ENCODE results near the gene SMIM10L2A.

Gene SMIM10L2A

DNA sequence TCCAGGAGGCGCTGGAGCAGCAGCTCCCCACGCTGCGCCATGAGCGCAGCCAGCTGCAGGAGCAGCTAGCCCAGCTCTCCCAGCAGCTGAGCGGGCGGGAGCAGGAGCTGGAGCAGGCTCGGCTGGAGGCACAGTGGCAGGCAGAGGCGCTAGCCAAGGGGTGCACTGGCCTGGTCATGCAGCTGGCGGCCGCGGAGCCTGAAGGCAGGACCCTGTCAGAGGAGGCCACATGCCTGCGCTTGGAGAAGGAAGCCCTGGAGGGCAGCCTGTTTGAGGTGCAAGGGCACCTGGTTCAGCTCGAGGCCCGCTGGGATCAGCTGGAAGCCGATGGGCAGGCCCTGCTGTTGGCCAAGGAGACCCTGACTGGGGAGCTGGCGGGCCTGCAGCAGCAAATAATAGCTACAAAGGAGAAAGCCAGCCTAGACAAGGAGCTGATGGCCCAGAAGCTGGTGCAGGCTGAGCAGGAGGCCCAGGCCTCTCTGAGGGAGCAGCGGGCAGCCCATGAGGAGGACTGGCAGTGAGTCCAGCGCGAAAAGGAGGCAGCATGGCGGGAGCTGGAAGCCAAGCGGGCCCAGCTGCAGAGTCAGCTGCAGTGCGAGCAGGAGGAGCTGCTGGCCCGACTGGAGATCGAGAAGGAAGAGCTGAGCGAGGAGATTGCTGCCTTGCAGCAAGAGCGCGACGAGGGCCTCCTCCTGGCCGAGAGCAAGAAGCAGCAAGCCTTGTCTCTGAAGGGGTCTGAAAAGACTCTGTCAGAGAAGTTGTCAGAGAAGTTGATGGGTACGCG, 13.6 kb downstream of the SMIM10L2A start:
- TF ChIP-seq, protein P1, sequence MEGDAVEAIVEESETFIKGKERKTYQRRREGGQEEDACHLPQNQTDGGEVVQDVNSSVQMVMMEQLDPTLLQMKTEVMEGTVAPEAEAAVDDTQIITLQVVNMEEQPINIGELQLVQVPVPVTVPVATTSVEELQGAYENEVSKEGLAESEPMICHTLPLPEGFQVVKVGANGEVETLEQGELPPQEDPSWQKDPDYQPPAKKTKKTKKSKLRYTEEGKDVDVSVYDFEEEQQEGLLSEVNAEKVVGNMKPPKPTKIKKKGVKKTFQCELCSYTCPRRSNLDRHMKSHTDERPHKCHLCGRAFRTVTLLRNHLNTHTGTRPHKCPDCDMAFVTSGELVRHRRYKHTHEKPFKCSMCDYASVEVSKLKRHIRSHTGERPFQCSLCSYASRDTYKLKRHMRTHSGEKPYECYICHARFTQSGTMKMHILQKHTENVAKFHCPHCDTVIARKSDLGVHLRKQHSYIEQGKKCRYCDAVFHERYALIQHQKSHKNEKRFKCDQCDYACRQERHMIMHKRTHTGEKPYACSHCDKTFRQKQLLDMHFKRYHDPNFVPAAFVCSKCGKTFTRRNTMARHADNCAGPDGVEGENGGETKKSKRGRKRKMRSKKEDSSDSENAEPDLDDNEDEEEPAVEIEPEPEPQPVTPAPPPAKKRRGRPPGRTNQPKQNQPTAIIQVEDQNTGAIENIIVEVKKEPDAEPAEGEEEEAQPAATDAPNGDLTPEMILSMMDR (IDR thresholded peaks at IDR 0.05), result no peak
- H3K36me3 ChIP-seq, result no peaks in the 10 kb centered on the region
- no peaks in the 10 kb centered on the region for H3K4me1 ChIP-seq (ENCODE audit: control insufficient read depth in 1 of 2, insufficient read depth in 1 of 2, low read depth in 1 of 2, low read length in 1 of 2)
- no peaks in the 10 kb centered on the region for H3K9me3 ChIP-seq
- H3K27me3 ChIP-seq, result no peaks in the 10 kb centered on the region
- H3K27ac ChIP-seq, result no peak overlapping the region
- H3K4me3 ChIP-seq (ENCODE audit: low read depth in 1 of 2, low read length in 1 of 2), result no peak overlapping the region

DNA sequence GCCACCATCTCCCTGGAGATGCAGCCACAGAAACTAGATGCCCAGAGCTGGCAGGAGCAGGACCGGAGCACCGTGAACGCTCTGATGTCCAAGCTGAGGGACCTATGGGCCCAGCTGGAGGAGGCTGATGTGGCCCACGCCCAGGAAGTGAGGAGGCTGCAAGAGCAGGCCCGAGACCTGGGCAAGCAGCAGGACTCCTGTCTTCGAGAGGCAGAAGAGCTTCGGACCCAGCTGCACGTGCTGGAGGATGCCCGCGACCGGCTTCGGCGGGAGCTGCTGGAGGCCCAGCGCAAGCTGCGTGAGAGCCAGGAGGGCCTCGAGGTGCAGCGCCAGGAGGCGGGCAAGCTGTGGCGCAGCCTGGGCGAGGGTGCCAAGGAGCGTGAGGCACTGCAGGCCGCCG, 14.2 kb downstream of the SMIM10L2A start:
- no peaks in the 10 kb centered on the region for H3K36me3 ChIP-seq
- H3K27me3 ChIP-seq, result no peaks in the 10 kb centered on the region
- H3K4me1 ChIP-seq (ENCODE audit: control insufficient read depth in 1 of 2, insufficient read depth in 1 of 2, low read depth in 1 of 2, low read length in 1 of 2), result no peaks in the 10 kb centered on the region
- no peak overlapping the region for H3K27ac ChIP-seq
- TF ChIP-seq, protein P1 (IDR thresholded peaks at IDR 0.05), result no peak
- H3K9me3 ChIP-seq, result no peaks in the 10 kb centered on the region
- no peak overlapping the region for H3K4me3 ChIP-seq (ENCODE audit: low read depth in 1 of 2, low read length in 1 of 2)

DNA sequence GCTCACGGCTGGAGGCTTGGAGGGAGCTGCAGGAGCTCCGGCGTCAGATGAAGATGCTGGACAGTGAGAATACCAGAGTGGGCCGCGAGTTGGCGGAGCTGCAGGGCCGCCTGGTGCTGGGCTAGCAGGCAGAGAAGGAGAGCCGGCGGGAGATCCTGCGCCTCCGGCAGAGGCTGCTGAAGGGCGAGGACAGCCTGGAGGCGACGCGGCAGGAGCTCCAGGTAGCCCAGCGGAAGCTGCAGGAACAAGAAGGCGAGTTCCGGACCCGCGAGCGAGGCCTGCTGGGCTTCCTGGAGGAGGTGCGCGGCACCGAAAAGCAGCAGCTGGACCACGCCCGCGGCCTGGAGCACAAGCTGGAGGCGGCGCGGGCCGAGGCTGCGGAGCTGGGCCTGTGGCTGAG, 14.7 kb downstream of the SMIM10L2A start:
- no peaks in the 10 kb centered on the region for H3K27me3 ChIP-seq
- H3K9me3 ChIP-seq, result no peaks in the 10 kb centered on the region
- H3K4me1 ChIP-seq (ENCODE audit: control insufficient read depth in 1 of 2, insufficient read depth in 1 of 2, low read depth in 1 of 2, low read length in 1 of 2), result no peaks in the 10 kb centered on the region
- H3K4me3 ChIP-seq (ENCODE audit: low read depth in 1 of 2, low read length in 1 of 2), result no peak overlapping the region
- H3K27ac ChIP-seq, result no peak overlapping the region
- TF ChIP-seq, protein P1 (IDR thresholded peaks at IDR 0.05), result no peak
- no peaks in the 10 kb centered on the region for H3K36me3 ChIP-seq

- TF ChIP-seq, protein P1 (IDR thresholded peaks at IDR 0.05), result no peak
- no peak overlapping the region for H3K27ac ChIP-seq
- no peaks in the 10 kb centered on the region for H3K36me3 ChIP-seq
- H3K4me3 ChIP-seq (ENCODE audit: low read depth in 1 of 2, low read length in 1 of 2), result no peak overlapping the region
- H3K4me1 ChIP-seq (ENCODE audit: control insufficient read depth in 1 of 2, insufficient read depth in 1 of 2, low read depth in 1 of 2, low read length in 1 of 2), result no peaks in the 10 kb centered on the region
- H3K9me3 ChIP-seq, result no peaks in the 10 kb centered on the region
- H3K27me3 ChIP-seq, result no peaks in the 10 kb centered on the region
Observed at GRCh38 chrX:135436966-135437866, 15.5 kb downstream of the SMIM10L2A start.

DNA sequence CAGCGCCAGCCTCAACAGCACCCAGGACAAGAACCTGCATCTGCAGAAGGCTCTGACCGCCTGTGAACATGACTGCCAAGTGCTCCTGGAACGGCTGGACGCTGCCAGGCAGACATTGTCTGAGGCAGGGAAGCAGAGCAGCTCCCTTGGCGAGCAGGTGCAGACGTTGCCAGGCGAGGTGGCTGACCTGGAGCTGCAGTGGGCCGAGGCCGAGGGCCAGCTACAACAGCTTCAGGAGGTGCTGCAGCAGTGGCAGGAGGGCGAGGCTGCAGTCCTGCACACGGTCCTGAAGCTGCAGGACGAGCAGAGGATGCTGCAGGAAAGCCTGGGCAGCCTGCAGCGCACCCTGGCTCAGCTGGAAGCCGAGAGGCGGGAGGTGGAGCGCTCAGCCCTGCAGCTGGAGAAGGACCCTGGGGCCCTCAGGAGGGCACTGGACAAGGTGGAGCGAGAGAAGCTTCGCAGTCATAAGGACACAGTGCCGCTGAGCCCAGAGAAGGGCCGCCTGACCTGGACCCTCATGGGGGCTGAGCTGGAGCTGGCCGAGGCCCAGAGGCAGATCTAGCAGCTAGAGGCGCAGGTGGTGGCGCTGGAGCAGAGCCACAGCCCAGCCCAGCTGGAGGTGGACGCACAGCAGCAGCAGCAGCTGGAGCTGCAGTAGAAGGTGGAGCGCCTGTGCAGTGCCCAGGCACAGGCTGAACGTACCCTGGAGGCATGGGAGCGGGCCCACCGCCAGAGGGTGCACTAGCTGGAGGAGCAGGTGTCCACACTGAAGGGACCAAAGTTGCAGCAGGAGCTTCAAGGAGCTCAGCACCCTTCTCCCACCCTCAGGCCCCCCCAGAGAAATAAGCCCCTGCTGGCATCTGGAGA, 16.4 kb downstream of the SMIM10L2A start:
- TF ChIP-seq, protein P1 (IDR thresholded peaks at IDR 0.05), result no peak
- no peaks in the 10 kb centered on the region for H3K4me1 ChIP-seq (ENCODE audit: control insufficient read depth in 1 of 2, insufficient read depth in 1 of 2, low read depth in 1 of 2, low read length in 1 of 2)
- H3K27ac ChIP-seq, result no peak overlapping the region
- H3K27me3 ChIP-seq, result no peaks in the 10 kb centered on the region
- no peaks in the 10 kb centered on the region for H3K9me3 ChIP-seq
- H3K4me3 ChIP-seq (ENCODE audit: low read depth in 1 of 2, low read length in 1 of 2), result no peak overlapping the region
- no peaks in the 10 kb centered on the region for H3K36me3 ChIP-seq

Data from neutrophil (primary cell).